Right atrium auricular region (tissue), 2 donors: ENCODE measurements around the gene OSBPL3. TPM values are rescaled to one million over a fixed set of nuclear protein-coding genes. Genes with fewer than 3 reads are reported as not detected.

Experiments
- DNase-seq: peaks from one replicate; pipeline ENCODE4 v3.0.0-alpha.2; 2019; ENCODE audit warnings: low spot score
- H3K27ac ChIP-seq, 2 donors: fragments of 200-600 bp; sonication (generic); 1 replicate in 1 of 2; 2 replicates in 1 of 2; pipeline ENCODE4 v1.5.1; 2016 to 2019
- H3K27me3 ChIP-seq, 2 donors: fragments of 200-600 bp; sonication (generic); one replicate each; pipeline versions ENCODE4 v1.5.1 to v1.6.0; 2017 to 2019
- H3K36me3 ChIP-seq: fragments of 200-600 bp; sonication (generic); one replicate; pipeline ENCODE4 v1.5.1; 2016
- H3K4me1 ChIP-seq, 2 donors: fragments of 200-600 bp; sonication (generic); one replicate each; pipeline versions ENCODE4 v1.5.1 to v1.6.0; 2017 to 2019
- H3K4me3 ChIP-seq, 2 donors: fragments of 200-600 bp; sonication (generic); 1 replicate in 1 of 2; 2 replicates in 1 of 2; pipeline ENCODE4 v1.5.1; 2017 to 2019; ENCODE audit warnings: mild to moderate bottlenecking in 1 of 2, moderate library complexity in 1 of 2
- H3K9me3 ChIP-seq, 2 donors: fragments of 200-600 bp; sonication (generic); one replicate each; pipeline ENCODE4 v1.5.1; 2019
- total RNA-seq, 2 donors: library from RNA; depleted of rRNA; stranded (reverse); fragments of >200 nt; gene quantifications; one replicate each; pipeline ENCODE4 v1.1.0, GENCODE V29; 2016
- TF ChIP-seq, protein P1 (sequence below), 2 donors: fragments of 200-600 bp; sonication (generic); IDR thresholded peaks; one replicate each; pipeline ENCODE4 v1.5.1; 2019; ENCODE audit warnings: antibody characterized with exemption in 2 of 2

OSBPL3 gene
- total RNA-seq, 2 donors from 2014 or later, result 4.8 to 6.7 TPM

DNA sequence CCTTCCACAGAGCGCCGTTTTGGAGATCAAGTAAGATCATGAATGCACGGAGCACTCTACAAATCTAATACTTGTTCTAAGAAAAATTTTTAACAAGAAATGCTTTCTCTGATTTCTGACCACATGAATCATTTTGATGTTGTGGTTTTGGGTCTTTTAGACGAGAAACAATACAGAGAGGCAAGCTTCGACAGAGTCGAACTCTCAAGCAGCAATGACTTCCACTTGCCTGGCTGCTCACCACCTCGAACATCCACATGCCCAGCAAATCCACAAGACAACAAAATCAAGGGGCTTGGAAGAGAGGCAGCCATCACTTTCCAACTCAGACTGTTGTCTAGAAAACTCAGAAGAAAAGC, 153.3 kb downstream of the OSBPL3 start:
- H3K27ac ChIP-seq, result no peak overlapping the region

DNA sequence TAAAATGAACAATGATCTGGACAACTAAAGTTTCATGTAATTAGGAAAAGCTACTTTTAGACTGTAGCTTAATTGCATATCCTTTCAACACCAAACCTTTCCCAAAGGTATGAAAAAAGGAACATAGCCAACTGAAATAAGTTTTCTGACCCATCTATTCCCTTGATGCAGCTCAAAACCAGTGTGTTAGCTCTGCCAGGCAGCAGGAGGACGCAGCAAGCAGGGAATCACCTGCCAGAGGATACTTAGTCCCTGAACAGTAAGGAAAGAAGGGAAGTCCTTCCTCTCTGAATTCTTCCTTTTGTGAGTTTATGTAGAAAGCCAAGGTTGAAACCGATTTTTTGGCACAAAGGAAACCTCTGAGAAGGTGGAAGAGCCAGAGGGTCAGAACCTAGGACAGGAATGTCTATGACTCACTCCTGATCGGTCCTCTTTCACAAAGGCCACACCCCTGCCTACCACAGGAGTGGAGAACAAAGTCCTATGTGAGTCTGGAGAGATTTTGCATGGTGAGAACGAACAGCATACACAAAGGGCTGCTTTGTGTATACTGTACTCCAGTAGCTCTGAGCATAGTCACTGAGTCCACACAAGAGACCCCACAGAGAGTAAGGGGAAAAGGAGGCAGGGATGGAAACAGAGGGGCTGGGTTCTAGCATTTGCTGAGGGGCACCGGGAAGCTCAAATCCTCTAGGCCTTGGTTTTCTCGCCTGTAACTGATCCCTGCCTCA, 153.9 kb downstream of the OSBPL3 start:
- TF ChIP-seq, protein P1, sequence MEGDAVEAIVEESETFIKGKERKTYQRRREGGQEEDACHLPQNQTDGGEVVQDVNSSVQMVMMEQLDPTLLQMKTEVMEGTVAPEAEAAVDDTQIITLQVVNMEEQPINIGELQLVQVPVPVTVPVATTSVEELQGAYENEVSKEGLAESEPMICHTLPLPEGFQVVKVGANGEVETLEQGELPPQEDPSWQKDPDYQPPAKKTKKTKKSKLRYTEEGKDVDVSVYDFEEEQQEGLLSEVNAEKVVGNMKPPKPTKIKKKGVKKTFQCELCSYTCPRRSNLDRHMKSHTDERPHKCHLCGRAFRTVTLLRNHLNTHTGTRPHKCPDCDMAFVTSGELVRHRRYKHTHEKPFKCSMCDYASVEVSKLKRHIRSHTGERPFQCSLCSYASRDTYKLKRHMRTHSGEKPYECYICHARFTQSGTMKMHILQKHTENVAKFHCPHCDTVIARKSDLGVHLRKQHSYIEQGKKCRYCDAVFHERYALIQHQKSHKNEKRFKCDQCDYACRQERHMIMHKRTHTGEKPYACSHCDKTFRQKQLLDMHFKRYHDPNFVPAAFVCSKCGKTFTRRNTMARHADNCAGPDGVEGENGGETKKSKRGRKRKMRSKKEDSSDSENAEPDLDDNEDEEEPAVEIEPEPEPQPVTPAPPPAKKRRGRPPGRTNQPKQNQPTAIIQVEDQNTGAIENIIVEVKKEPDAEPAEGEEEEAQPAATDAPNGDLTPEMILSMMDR (IDR thresholded peaks at IDR 0.05), result no peak
- peak overlapping the region in 1 of 2 donors; percentile 3 for H3K27ac ChIP-seq
- peaks cover 0 to 54% of the 10 kb centered on the region in 2 donors for H3K4me1 ChIP-seq
- no peaks in the 10 kb centered on the region for H3K9me3 ChIP-seq
- no peak for DNase-seq
- no peak overlapping the region for H3K4me3 ChIP-seq
- H3K27me3 ChIP-seq, result no peaks in the 10 kb centered on the region
- H3K36me3 ChIP-seq, result no peaks in the 10 kb centered on the region

More for the DNA sequence above, 153.3 kb downstream of the OSBPL3 start:
- Histone ChIP-seq H3K36me3 (no peaks in the 10 kb centered on the region), H3K27me3 (no peaks in the 10 kb centered on the region), H3K4me1 (peaks cover 0 to 49% of the 10 kb centered on the region in 2 donors), H3K4me3 (no peak overlapping the region), H3K9me3 (no peaks in the 10 kb centered on the region)
- DNase-seq, result no peak
- TF ChIP-seq, protein P1 (IDR thresholded peaks at IDR 0.05), result no peak

DNA sequence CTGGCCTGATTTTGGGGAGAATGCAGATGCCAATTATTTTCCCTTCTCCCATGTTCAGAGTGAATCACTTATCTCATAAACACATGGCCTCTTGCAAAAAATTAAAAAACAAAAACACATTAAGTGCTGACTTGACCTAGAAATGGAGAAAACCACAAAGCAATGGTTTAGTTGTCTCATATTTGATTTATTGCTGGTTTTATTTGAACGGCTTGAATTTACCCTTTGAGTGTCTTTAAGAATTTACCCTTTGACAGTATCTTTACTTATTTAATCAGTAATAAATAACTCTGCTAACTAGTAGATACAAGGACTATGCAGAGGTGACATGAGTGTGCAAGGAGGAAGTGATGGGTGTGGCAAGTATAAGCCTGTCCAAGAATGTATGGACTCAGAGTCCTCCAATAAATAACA, 154.6 kb downstream of the OSBPL3 start:
- H3K4me1 ChIP-seq, result peaks cover 0 to 60% of the 10 kb centered on the region in 2 donors
- no peaks in the 10 kb centered on the region for H3K36me3 ChIP-seq
- H3K4me3 ChIP-seq, result no peak overlapping the region
- TF ChIP-seq, protein P1 (IDR thresholded peaks at IDR 0.05), result no peak
- H3K27ac ChIP-seq, result peak overlapping the region in 1 of 2 donors; percentile 3
- H3K9me3 ChIP-seq, result no peaks in the 10 kb centered on the region
- no peak for DNase-seq
- H3K27me3 ChIP-seq, result no peaks in the 10 kb centered on the region

DNA sequence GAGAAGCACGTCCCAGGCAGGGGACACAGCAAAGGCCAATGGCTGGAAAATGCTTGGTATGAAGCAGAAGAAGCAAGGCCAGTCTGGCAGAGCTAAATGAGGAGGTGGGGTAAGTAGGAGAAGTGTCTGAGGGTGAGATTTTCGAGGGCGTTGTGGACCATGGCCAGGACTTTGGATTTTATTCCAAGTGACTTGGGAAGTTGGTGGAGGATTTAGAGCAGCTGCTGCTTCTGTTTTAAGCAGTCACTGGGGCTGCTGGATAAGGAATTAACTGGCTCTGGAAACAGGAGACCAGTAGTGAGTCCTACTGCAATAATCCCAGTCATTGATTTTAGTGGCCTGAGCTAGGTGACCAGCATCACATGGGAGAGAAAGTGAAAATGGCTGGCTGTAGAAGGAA, 155.1 kb downstream of the OSBPL3 start:
- Histone ChIP-seq H3K9me3 (no peaks in the 10 kb centered on the region), H3K4me1 (peaks cover 0 to 62% of the 10 kb centered on the region in 2 donors), H3K27ac (no peak overlapping the region), H3K36me3 (no peaks in the 10 kb centered on the region), H3K27me3 (no peaks in the 10 kb centered on the region), H3K4me3 (no peak overlapping the region)
- TF ChIP-seq, protein P1 (IDR thresholded peaks at IDR 0.05), result no peak
- no peak for DNase-seq

DNA sequence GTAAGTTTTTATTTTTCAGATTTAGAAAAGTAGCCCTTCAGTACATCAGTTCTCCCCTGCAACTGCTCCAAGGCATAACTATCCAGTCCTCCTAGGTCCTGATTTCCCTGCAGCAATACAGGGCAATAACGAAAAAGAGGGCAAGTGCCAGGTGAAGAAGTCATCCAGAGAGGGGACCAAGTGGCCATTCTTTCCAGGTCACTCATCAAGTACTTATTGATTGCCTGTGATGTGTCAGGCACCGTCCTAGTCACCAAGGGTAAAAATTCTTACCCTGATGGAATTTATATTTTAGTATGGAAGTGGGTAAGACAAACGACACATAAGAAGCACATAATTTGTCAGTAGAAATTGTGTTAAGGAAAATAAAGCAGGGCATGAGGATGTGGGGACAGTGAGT, 155.6 kb downstream of the OSBPL3 start:
- Histone ChIP-seq H3K4me1 (peaks cover 0 to 58% of the 10 kb centered on the region in 2 donors), H3K9me3 (no peaks in the 10 kb centered on the region), H3K27ac (no peak overlapping the region), H3K36me3 (no peaks in the 10 kb centered on the region), H3K27me3 (no peaks in the 10 kb centered on the region), H3K4me3 (no peak overlapping the region)
- TF ChIP-seq, protein P1 (IDR thresholded peaks at IDR 0.05), result no peak
- no peak for DNase-seq

DNA sequence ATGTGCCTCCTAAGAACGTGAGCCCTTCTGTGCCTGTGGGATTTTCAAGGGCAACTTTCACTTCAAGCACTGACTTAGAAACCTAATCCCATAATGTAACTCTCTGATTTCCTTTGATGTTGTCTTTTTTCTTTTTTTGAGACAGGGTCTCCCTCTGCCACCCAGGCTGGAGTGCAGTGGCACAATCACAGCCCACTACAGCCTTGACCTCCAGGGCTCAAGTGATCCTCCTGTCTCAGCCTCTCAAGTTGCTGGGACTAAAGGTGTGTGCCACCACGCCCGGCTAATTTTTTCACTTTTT, 158.3 kb downstream of the OSBPL3 start:
- peaks cover 0 to 40% of the 10 kb centered on the region in 2 donors for H3K4me1 ChIP-seq
- no peaks in the 10 kb centered on the region for H3K36me3 ChIP-seq
- TF ChIP-seq, protein P1 (IDR thresholded peaks at IDR 0.05), result no peak
- no peak overlapping the region for H3K4me3 ChIP-seq
- no peak for DNase-seq
- H3K27ac ChIP-seq, result peak overlapping the region; percentile 19 to 52
- no peaks in the 10 kb centered on the region for H3K27me3 ChIP-seq
- no peaks in the 10 kb centered on the region for H3K9me3 ChIP-seq
